Heart left ventricle (tissue), 16 donors: Measurements from ENCODE around the gene SCLT1. TPM values are rescaled to one million over a fixed set of nuclear protein-coding genes. Genes with fewer than 3 reads are reported as not detected.

Experiments
- ATAC-seq, 4 donors: fragments of 200-7000 bp; cut with Tn5 transposase; one replicate each; pipeline ENCODE4 v1.9.1; 2020 to 2022; ENCODE audit warnings: moderate library complexity in 4 of 4, mild to moderate bottlenecking in 3 of 4, moderate number of reproducible peaks in 1 of 4
- DNase-seq, 5 donors: peaks; one replicate each; pipeline ENCODE4 v3.0.0-alpha.2; 2020
- H3K27ac ChIP-seq, 12 donors: fragments of 200-600 bp; sonication (generic) in 4 of 12; one replicate each; pipeline versions ENCODE4 v1.5.0 to v1.8.0; 2016 to 2022; ENCODE audit warnings: mild to moderate bottlenecking in 2 of 12
- H3K27me3 ChIP-seq, 9 donors: fragments of 200-600 bp; sonication (generic) in 2 of 9; one replicate each; pipeline versions ENCODE4 v1.5.1 to v1.8.0; 2016 to 2022; ENCODE audit warnings: mild to moderate bottlenecking in 3 of 9
- H3K36me3 ChIP-seq, 9 donors: fragments of 200-600 bp; sonication (generic) in 2 of 9; one replicate each; pipeline versions ENCODE4 v1.5.0 to v1.8.0; 2018 to 2022; ENCODE audit warnings: mild to moderate bottlenecking in 2 of 9
- H3K4me1 ChIP-seq, 12 donors: fragments of 200-600 bp; sonication (generic) in 4 of 12; one replicate each; pipeline versions ENCODE4 v1.5.0 to v1.8.0; 2016 to 2022; ENCODE audit warnings: mild to moderate bottlenecking in 3 of 12
- H3K4me3 ChIP-seq, 12 donors: fragments of 200-600 bp; sonication (generic) in 4 of 12; one replicate each; pipeline versions ENCODE4 v1.5.0 to v1.8.0; 2017 to 2022; ENCODE audit warnings: mild to moderate bottlenecking in 9 of 12, moderate library complexity in 4 of 12
- H3K9me3 ChIP-seq, 12 donors: fragments of 200-600 bp; sonication (generic) in 4 of 12; one replicate each; pipeline versions ENCODE4 v1.5.0 to v1.8.0; 2016 to 2022; ENCODE audit warnings: mild to moderate bottlenecking in 1 of 12
- POLR2A ChIP-seq, 2 donors: fragments of 450-650 bp; IDR thresholded peaks; one replicate each; pipeline ENCODE4 v1.6.1; 2017; ENCODE audit warnings: antibody characterized with exemption in 2 of 2, mild to moderate bottlenecking in 2 of 2, moderate library complexity in 2 of 2
- WGBS, 4 donors: extraction: QIAGEN DNeasy Blood & Tissue Kit in 2 of 4; methylation state at CpG; one replicate each; pipeline versions ENCODE4 v1.1.5 to v1.1.7; 2013 to 2018; 5-methylcytosine and 5-hydroxymethylcytosine counted together
- intact Hi-C, 10 donors: fragments of 100-400 bp; cut with DNase I; formaldehyde crosslinking; loops; one replicate each; pipeline versions ENCODE4 v1.11.1 to v1.14.2; 2022
- long read RNA-seq, 3 donors: library from polyadenylated mRNA; unstranded; transcript quantifications; one replicate each; pipeline ENCODE4 v2.0.0, GENCODE V29; 2020 to 2021
- polyA plus RNA-seq, 2 donors: library from polyadenylated mRNA; stranded (reverse); fragments of 200-250 nt; gene quantifications; one replicate each; pipeline ENCODE4 v1.2.3, GENCODE V29; 2013
- total RNA-seq, 9 donors: library from RNA; depleted of rRNA in 2 of 9; stranded (reverse); fragments of >200 nt in 2 of 9; fragmentation: NEBNext Ultra II Directional in 3 of 9; extraction: Animal tissue kit (Norgen Biotek cat#: 25700) in 3 of 9; gene quantifications; one replicate each; pipeline versions ENCODE4 v1.1.0 to v1.2.4, GENCODE V29; 2016 to 2023
- TF ChIP-seq, protein P1 (sequence below), 12 donors: fragments of 200-600 bp; sonication (generic) in 4 of 12; IDR thresholded peaks; one replicate each; pipeline versions ENCODE4 v1.5.0 to v1.8.0; 2018 to 2022; ENCODE audit warnings: antibody characterized with exemption in 12 of 12, mild to moderate bottlenecking in 5 of 12
- donor health status: ischemic (EF 13 %, LVEDD 7.1; RV severe dilation, severe dysfunction).
- donor health status: healthy with polysubstance abuse.
- donor health status: DM: no; HTN: yes; CAD: no.
- donor health status: DM: no; HTN: no; CAD: no.
- donor health status: ischemic (EF 25% LVEDD 6.9; RV normal size, moderate dysfunction).
- donor health status: ischemic (EF 25% LVEDD 5.7; RV mildly dilated, moderate dysfunction).
- donor health status: healthy.
- donor health status: DM: yes; HTN: yes; CAD: no.
- donor health status: ischemic (EF 35%, LVEDD 5.7; RV mildly dilated, moderate dysfunction).
- donor health status: nonischemic (EF 11% LVEDD 7.7; RV severe dilation, severe dysfunction).
- donor health status: DM: yes; HTN: yes; CAD: no.
- donor health status: PGD.
- donor health status: ischemic (EF 29% LVEDD 5.4; RV normal size, mild dysfunction).
- donor health status: nonischemic (EF 23%, LVEDD 6.1; RV moderate dilation, normal function).

Gene SCLT1
- total RNA-seq, result 10 to 100 TPM in 6 of 9 donors, 1 to 10 TPM in 3; 5.3 to 13.7 (median 10.8) TPM
- polyA plus RNA-seq, result 1 to 10 TPM; 3.4 to 3.9 TPM
- long read RNA-seq, donor 1, partial matches to known transcripts, result 1 of 6 reads
- long read RNA-seq, donor 1, other reads (novel, unspliced or antisense), result 0 of 6 reads
- long read RNA-seq, donor 2, partial matches to known transcripts, result 15 of 26 reads
- long read RNA-seq, donor 2, other reads (novel, unspliced or antisense), result 7 of 26 reads
- long read RNA-seq, donor 3, partial matches to known transcripts, result 5 of 17 reads
- long read RNA-seq, donor 3, other reads (novel, unspliced or antisense), result 4 of 17 reads

DNA sequence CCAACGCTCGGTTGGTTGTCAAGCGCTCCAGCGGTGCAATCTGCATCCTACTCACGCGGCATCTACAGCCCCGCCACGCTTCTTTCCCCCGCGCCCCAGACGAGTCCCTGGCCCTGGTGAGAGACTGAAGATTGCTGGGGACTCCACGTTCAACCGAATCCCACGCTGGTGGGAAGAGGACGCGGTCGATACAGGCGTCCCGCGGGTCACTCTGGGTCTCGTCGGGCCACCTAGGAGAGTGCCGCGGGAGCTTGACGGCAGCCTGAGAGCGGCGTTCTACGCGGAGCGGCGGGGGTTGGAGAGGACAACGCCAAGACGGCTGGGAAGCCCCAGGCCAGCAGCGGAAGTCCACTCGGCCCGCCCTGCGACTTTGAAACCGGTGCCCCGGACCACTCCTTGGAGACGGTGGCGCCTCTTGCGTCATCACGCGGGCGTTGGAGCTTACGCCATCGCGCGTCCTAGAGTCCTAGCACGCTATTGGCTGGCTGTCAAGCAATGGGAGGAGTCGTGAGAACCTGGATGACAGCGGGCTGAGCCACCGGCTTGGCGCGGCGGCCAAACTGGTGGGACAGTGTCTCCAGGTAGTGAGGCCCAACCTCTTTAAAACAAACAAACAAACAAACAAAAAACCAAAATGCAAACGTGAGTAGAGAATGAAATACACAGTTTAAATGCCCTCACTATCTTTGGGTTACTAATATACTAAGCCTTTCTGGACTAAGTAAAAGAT is at the start of gene SCLT1:
TSS of gene SCLT1 (minus strand) at position 349 of the 730 bp plus-strand sequence. CDS start 436 bp downstream, outside the sequence.
- peaks cover 0 to 59% (median 23%) of the 10 kb centered on the region in 12 donors for H3K4me1 ChIP-seq
- H3K36me3 ChIP-seq, result no peaks in the 10 kb centered on the region
- TF ChIP-seq POLR2A (IDR thresholded peaks at IDR 0.05), result peak in 1 of 2 donors; percentile 91
- TF ChIP-seq, protein P1, sequence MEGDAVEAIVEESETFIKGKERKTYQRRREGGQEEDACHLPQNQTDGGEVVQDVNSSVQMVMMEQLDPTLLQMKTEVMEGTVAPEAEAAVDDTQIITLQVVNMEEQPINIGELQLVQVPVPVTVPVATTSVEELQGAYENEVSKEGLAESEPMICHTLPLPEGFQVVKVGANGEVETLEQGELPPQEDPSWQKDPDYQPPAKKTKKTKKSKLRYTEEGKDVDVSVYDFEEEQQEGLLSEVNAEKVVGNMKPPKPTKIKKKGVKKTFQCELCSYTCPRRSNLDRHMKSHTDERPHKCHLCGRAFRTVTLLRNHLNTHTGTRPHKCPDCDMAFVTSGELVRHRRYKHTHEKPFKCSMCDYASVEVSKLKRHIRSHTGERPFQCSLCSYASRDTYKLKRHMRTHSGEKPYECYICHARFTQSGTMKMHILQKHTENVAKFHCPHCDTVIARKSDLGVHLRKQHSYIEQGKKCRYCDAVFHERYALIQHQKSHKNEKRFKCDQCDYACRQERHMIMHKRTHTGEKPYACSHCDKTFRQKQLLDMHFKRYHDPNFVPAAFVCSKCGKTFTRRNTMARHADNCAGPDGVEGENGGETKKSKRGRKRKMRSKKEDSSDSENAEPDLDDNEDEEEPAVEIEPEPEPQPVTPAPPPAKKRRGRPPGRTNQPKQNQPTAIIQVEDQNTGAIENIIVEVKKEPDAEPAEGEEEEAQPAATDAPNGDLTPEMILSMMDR (IDR thresholded peaks at IDR 0.05), result peak in 1 of 12 donors; percentile 12
- intact Hi-C loops, result loop anchor here in 3 of 10 donors (5.0 to 10.0 kb wide), 5 partner anchors 279 to 1031 kb away; partner anchors contain the start of genes PGRMC2 (in 2 of the 3) and LARP1B (in 1 of the 3)
- DNase-seq (peak; percentile 99 to 100 (median 99)), ATAC-seq (peak; percentile 99)
- no peaks in the 10 kb centered on the region for H3K9me3 ChIP-seq
- peak within 1 kb of the TSS; percentile 42 to 92 (median 78) for H3K4me3 ChIP-seq
- no peaks in the 10 kb centered on the region for H3K27me3 ChIP-seq
- 0 to 1% (median 0%) methylated on average over 37 to 57 of the region's 57 CpGs for WGBS, 4 donors
- peak within 1 kb of the TSS; percentile 81 to 98 (median 94) for H3K27ac ChIP-seq

GRCh38 chr4:129140521-129140920 is 47.2 kb upstream of the SCLT1 start:
- 59 to 65% (median 62%) methylated on average over 2 of the region's 2 CpGs for WGBS, 4 donors

GRCh38 chr4:129138810-129139496 is 45.6 kb upstream of the SCLT1 start:
- Histone ChIP-seq H3K27ac (no peak overlapping the region), H3K4me1 (no peaks in the 10 kb centered on the region), H3K27me3 (peaks cover 0 to 5% (median 0%) of the 10 kb centered on the region in 9 donors), H3K9me3 (no peaks in the 10 kb centered on the region), H3K4me3 (no peak overlapping the region), H3K36me3 (no peaks in the 10 kb centered on the region)
- ATAC-seq (no peak), DNase-seq (no peak)
- WGBS, 4 donors, result 62 to 78% (median 70%) methylated on average over 5 to 6 of the region's 6 CpGs
- no peak for TF ChIP-seq POLR2A (IDR thresholded peaks at IDR 0.05)
- TF ChIP-seq, protein P1 (IDR thresholded peaks at IDR 0.05), result no peak
- intact Hi-C loops, result no loop called here

More at GRCh38 chr4:129140521-129140920, 47.2 kb upstream of the SCLT1 start:
- Histone ChIP-seq H3K27me3 (peaks cover 0 to 5% (median 0%) of the 10 kb centered on the region in 9 donors), H3K4me1 (no peaks in the 10 kb centered on the region), H3K36me3 (no peaks in the 10 kb centered on the region), H3K9me3 (no peaks in the 10 kb centered on the region), H3K4me3 (no peak overlapping the region), H3K27ac (no peak overlapping the region)
- intact Hi-C loops, result no loop called here
- no peak for TF ChIP-seq POLR2A (IDR thresholded peaks at IDR 0.05)
- TF ChIP-seq, protein P1 (IDR thresholded peaks at IDR 0.05), result no peak
- no peak for DNase-seq
- ATAC-seq, result no peak
